ENCODE data around the gene KCNQ1OT1. TPM values are rescaled to one million over a fixed set of nuclear protein-coding genes. Genes with fewer than 3 reads are reported as not detected.

The KCNQ1OT1 gene
- total and polyA plus RNA-seq, 9 of the 15 experiments (the other 6 are each of a cell fraction or from before 2014, with no cell fraction given), result 0.04 to 2.3 (median 0.74) TPM

- H3K4me2 ChIP-seq (ENCODE audit: insufficient read depth, low read length), result no peak overlapping the region
- BruUV-seq (replicated peaks), result no TSS peak
- intact Hi-C loops (cut with micrococcal nuclease) (loop anchor here (10.0 kb wide), 1 partner anchor 323 kb away; the partner anchor contains the start of gene CDKN1C), in situ Hi-C loops (cut with MboI) (no loop called here)
- no peaks in the 10 kb centered on the region for H3K79me2 ChIP-seq (ENCODE audit: control insufficient read depth, insufficient read depth, low read length)
- no peaks in the 10 kb centered on the region for H3K9me3 ChIP-seq (replicated peaks; ENCODE audit: control insufficient read depth, insufficient read depth, low read depth, low read length)
- CTCF ChIA-PET (ENCODE audit: low intra/inter-chr PET ratio), result interaction anchor here (0.6 kb wide), 2 partner anchors 29 to 125 kb away, joined by 3 read pairs; no protein-coding TSS in a partner anchor
- 0 out of 4 replicates have a peak overlapping the region, but pooled peaks of 1 of the 2 experiments have one; percentile 29 for H3K9ac ChIP-seq (ENCODE audit: insufficient read depth in 1 of 2, low read depth in 2 of 2, low read length in 2 of 2)
- peaks cover 2% of the 10 kb centered on the region for H3K9me1 ChIP-seq (ENCODE audit: control insufficient read depth, insufficient read depth, low read length)
- no peak overlapping the region for H2AFZ ChIP-seq (ENCODE audit: low read depth, low read length)
- peaks cover 0 to 41% of the 10 kb centered on the region in 2 experiments; a peak in 2 of 5 replicates for H3K4me1 ChIP-seq (replicated peaks in 1 of 2; ENCODE audit: control insufficient read depth in 2 of 2, insufficient read depth in 2 of 2, low read length in 2 of 2)
- no peak for FAIRE-seq
- TF ChIP-seq ZBTB17 (CRISPR knock-in tag; IDR thresholded peaks at IDR 0.05), result no peak
- no peak for TF ChIP-seq ZC3H4 (CRISPR knock-in tag; IDR thresholded peaks at IDR 0.05; ENCODE audit: borderline replicate concordance)
- TF ChIP-seq ELK1 (CRISPR knock-in tag; IDR thresholded peaks at IDR 0.05), result no peak
- no peak for TF ChIP-seq KLF6 (CRISPR knock-in tag; IDR thresholded peaks at IDR 0.05; ENCODE audit: borderline replicate concordance)
- 0 out of 2 replicates have a peak, but pooled peaks have one; percentile 39 for TF ChIP-seq ZBTB33 (CRISPR knock-in tag; IDR thresholded peaks at IDR 0.05)
- TF ChIP-seq XRCC3 (IDR thresholded peaks at IDR 0.05), result no peak
- TF ChIP-seq TFAP4 (CRISPR knock-in tag; IDR thresholded peaks at IDR 0.05; ENCODE audit: borderline replicate concordance), result peak; percentile 40; the same call in 1 of the 2 replicates
- TF ChIP-seq, protein P1, sequence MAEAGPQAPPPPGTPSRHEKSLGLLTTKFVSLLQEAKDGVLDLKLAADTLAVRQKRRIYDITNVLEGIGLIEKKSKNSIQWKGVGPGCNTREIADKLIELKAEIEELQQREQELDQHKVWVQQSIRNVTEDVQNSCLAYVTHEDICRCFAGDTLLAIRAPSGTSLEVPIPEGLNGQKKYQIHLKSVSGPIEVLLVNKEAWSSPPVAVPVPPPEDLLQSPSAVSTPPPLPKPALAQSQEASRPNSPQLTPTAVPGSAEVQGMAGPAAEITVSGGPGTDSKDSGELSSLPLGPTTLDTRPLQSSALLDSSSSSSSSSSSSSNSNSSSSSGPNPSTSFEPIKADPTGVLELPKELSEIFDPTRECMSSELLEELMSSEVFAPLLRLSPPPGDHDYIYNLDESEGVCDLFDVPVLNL (CRISPR knock-in tag; IDR thresholded peaks at IDR 0.05; ENCODE audit: low read depth), result no peak
- no peak for TF ChIP-seq KDM4B (IDR thresholded peaks at IDR 0.05; ENCODE audit: borderline replicate concordance in 2 of 2, low read depth in 1 of 2)
- H3K4me3 ChIP-seq, result no peak overlapping the region
- no peak overlapping the region for H3K27ac ChIP-seq (ENCODE audit: extremely low read depth, low read depth, low read length)
- H3K27me3 ChIP-seq (ENCODE audit: control insufficient read depth in 2 of 2, insufficient read depth in 2 of 2, low read length in 2 of 2), result peaks cover 12 to 38% of the 10 kb centered on the region in 2 experiments
- no peaks in the 10 kb centered on the region for H3K36me3 ChIP-seq (ENCODE audit: control insufficient read depth, insufficient read depth, low read length)
- POLR2A ChIA-PET, result interaction anchor here (0.6 to 0.8 kb wide), 3 partner anchors 18 to 239 kb away, joined by 3 read pairs; no protein-coding TSS in a partner anchor
- no peaks in the 10 kb centered on the region for H4K20me1 ChIP-seq (replicated peaks; ENCODE audit: control insufficient read depth, insufficient read depth, low read length)
- peak; percentile 16; the same call in 1 of the 3 replicates for ATAC-seq
- 45% methylated on average over 18 of the region's 27 CpGs for WGBS (ENCODE audit: insufficient coverage, low coverage, missing lambda C conversion rate)
- DNase-seq (ENCODE audit: extremely low read depth in 1 of 4, low spot score in 3 of 4), result no peak
Measured at GRCh38 chr11:2561696-2562581, 137.9 kb downstream of the KCNQ1OT1 start.
